Neuron (in vitro differentiated cells): ENCODE measurements around the gene TMEM236.
A peak's percentile ranks its signal among the peaks of the same experiment; 100 is the strongest.
"Not testable (repeated sequence)": the region's sequence is repeated elsewhere in the genome, so short reads cannot be mapped to it uniquely, and the experiment has no call there.

Source experiments
- H2AFZ ChIP-seq: one replicate; pipeline ENCODE4 v1.6.1; 2013; ENCODE audit warnings: low read depth, mild to moderate bottlenecking, inconsistent platforms, low read length, moderate library complexity
- H3K27me3 ChIP-seq: one replicate; pipeline ENCODE4 v1.6.1; 2013; ENCODE audit warnings: low read length; ENCODE audit not compliant: insufficient read depth
- H3K36me3 ChIP-seq: one replicate; pipeline ENCODE4 v1.6.1; 2013; ENCODE audit warnings: low read length; ENCODE audit not compliant: insufficient read depth
- H3K4me1 ChIP-seq: one replicate; pipeline ENCODE4 v1.6.1; 2013; ENCODE audit warnings: low read length; ENCODE audit not compliant: insufficient read depth
- H3K4me3 ChIP-seq: 2 replicates; pipeline ENCODE4 v1.5.1; 2013; ENCODE audit warnings: mild to moderate bottlenecking, low read length, moderate library complexity
- H3K9me3 ChIP-seq: one replicate; pipeline ENCODE4 v1.6.1; 2013; ENCODE audit warnings: low read length

Gene TMEM236

GRCh38 chr10:17751781-17752445 lies at the start of gene TMEM236:
Gene TMEM236, plus strand, starts transcription at chr10:17752201. Its CDS starts 95 bp downstream, at chr10:17752296.
- H3K27me3 ChIP-seq = no peaks in the 10 kb centered on the region
- no peaks in the 10 kb centered on the region for H3K9me3 ChIP-seq
- no peaks in the 10 kb centered on the region for H3K4me1 ChIP-seq
- H3K36me3 ChIP-seq = no peaks in the 10 kb centered on the region
- no peak within 1 kb of the TSS for H3K4me3 ChIP-seq
- no peak within 1 kb of the TSS for H2AFZ ChIP-seq

DNA sequence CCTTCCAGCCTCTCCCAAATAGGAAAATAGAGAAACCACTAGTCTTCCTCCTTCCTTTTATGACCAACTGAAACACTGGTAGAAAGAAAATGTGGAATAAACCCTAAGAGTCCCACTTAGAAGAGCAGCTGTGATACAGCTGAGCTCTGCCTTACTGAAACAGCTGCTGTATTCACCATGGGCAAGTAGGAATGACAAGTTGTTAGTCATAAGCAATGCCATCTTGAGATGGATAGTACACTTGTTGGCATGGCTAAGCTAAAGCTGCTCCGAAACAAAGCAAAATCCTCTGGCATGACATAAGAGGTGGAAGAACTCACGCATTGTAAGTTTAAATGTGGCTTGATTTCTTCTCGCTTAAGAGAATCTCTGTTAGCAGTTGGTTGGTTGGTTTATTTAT lies 48.3 kb upstream of the TMEM236 start:
- H3K4me3 ChIP-seq = no peak overlapping the region
- H2AFZ ChIP-seq = no peak overlapping the region
- no peaks in the 10 kb centered on the region for H3K27me3 ChIP-seq
- no peaks in the 10 kb centered on the region for H3K9me3 ChIP-seq
- peaks cover 37% of the 10 kb centered on the region for H3K36me3 ChIP-seq
- H3K4me1 ChIP-seq = no peaks in the 10 kb centered on the region

GRCh38 chr10:17708821-17709220 lies 43.2 kb upstream of the TMEM236 start:
- H3K36me3 ChIP-seq = peaks cover 45% of the 10 kb centered on the region
- no peak overlapping the region for H2AFZ ChIP-seq
- H3K4me1 ChIP-seq = peaks cover 9% of the 10 kb centered on the region
- H3K4me3 ChIP-seq = no peak overlapping the region
- H3K9me3 ChIP-seq = no peaks in the 10 kb centered on the region
- no peaks in the 10 kb centered on the region for H3K27me3 ChIP-seq

DNA sequence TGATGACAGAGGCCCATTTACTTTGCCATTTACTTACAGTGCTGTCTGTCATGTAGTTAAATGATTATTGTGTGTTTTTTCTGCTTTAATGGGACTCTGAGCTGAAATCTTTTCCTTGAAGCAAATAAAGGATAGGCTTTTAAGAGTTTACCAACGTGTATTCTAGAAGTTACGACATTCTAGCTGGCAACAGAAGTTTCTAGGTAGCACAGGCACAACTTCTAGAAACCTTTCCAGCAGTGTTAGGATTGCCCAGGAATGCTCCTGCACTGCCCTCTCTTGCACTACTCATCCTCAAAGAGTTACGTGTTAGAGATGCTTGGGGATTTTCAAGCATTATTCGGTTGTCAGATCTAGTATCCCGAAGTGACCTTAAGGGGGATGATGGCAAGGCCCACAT lies 42.5 kb upstream of the TMEM236 start:
- Histone ChIP-seq H3K36me3 (peaks cover 47% of the 10 kb centered on the region), H2AFZ (no peak overlapping the region), H3K4me1 (peaks cover 9% of the 10 kb centered on the region), H3K4me3 (no peak overlapping the region), H3K9me3 (no peaks in the 10 kb centered on the region), H3K27me3 (no peaks in the 10 kb centered on the region)

- Histone ChIP-seq H3K4me1 (peaks cover 9% of the 10 kb centered on the region), H2AFZ (no peak overlapping the region), H3K27me3 (no peaks in the 10 kb centered on the region), H3K4me3 (no peak overlapping the region), H3K36me3 (peaks cover 47% of the 10 kb centered on the region), H3K9me3 (no peaks in the 10 kb centered on the region)
These were observed 41.8 kb upstream of the TMEM236 start for GRCh38 chr10:17710181-17710580.

DNA sequence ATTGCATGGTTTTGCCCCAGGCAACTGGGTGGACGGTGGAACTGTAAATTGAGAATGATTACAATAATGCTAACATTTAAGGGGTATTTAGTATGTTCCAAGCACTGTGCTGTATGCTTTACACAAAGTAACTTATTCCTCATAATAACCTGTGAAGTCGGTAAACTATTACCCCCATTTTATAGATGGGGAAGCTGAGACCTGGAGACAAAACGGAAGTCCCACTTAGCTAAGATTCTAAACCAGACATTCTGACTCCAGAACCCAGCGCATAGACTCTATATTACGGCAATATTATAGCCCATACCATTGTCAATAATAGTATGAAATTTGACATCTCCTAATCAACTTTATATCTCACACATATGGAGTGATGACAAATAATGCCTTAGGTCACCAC lies 39.9 kb upstream of the TMEM236 start:
- Histone ChIP-seq H3K4me1 (peaks cover 9% of the 10 kb centered on the region), H3K9me3 (no peaks in the 10 kb centered on the region), H2AFZ (no peak overlapping the region), H3K27me3 (no peaks in the 10 kb centered on the region), H3K4me3 (peak overlapping the region; percentile 54), H3K36me3 (peaks cover 47% of the 10 kb centered on the region)

DNA sequence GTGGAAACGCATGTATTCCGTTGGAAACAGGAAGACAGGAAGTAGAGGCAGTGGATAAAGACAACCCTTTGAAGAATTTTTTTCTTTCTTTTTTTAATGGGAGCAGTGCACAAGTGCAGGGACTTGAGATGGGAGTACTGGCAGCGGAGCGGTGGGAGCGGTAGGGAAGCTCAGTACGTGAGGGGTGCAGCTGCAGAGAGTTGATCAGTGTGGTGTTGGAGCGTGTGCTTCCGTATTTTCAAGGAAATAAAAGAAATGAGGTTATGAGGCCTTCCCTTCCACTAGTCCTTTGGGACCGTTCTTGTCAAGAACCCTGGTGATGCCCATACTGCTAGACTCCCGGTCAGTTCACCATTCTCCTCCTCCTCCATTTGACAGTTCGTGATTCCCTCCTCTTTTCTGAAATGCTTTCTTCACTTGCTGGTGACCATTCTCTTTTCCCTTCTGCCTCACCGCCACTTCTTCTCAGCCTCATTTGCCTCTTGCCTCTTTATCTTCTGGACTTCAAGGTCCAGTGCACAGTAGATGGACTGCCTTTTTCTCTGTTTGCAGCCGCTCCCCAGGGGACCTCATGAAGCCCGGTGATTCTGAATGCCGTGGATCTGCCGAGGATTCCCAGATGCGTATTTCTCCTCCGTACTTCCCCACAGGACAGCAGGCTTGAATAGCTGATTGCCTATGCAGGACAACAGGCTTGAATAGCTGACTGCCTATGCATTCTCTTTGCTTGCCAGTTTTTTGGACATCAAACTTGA lies 39.1 kb upstream of the TMEM236 start:
- H3K4me1 ChIP-seq = peaks cover 9% of the 10 kb centered on the region
- no peaks in the 10 kb centered on the region for H3K9me3 ChIP-seq
- no peak overlapping the region for H2AFZ ChIP-seq
- H3K36me3 ChIP-seq = peaks cover 44% of the 10 kb centered on the region
- peak overlapping the region; percentile 54 for H3K4me3 ChIP-seq
- H3K27me3 ChIP-seq = no peaks in the 10 kb centered on the region

DNA sequence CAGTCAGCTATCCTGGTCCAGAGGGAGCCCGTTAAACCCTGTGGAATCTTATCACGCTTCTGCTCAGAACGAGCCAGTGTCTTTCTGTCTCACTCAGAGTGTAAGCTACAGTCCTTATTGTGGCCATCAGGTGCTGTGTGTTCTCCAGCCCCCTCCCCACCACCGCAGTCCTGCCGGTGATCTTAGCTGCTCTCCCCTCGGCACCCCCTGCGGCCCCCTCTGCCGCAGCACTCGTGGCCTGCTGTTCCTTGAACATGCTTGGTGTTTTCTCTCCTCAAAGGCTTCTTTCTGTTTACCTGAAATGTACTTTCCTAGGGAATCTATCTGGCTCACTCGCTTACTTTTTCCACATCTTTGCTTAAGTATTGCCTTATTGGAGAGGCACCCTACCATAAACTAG lies 38.2 kb upstream of the TMEM236 start:
- no peak overlapping the region for H3K4me3 ChIP-seq
- no peaks in the 10 kb centered on the region for H3K9me3 ChIP-seq
- peaks cover 9% of the 10 kb centered on the region for H3K4me1 ChIP-seq
- no peak overlapping the region for H2AFZ ChIP-seq
- peaks cover 37% of the 10 kb centered on the region for H3K36me3 ChIP-seq
- no peaks in the 10 kb centered on the region for H3K27me3 ChIP-seq

GRCh38 chr10:17716161-17716560 lies 35.8 kb upstream of the TMEM236 start:
- no peak overlapping the region for H2AFZ ChIP-seq
- peaks cover 9% of the 10 kb centered on the region for H3K4me1 ChIP-seq
- H3K4me3 ChIP-seq = no peak overlapping the region
- no peaks in the 10 kb centered on the region for H3K9me3 ChIP-seq
- peaks cover 25% of the 10 kb centered on the region for H3K36me3 ChIP-seq
- no peaks in the 10 kb centered on the region for H3K27me3 ChIP-seq

DNA sequence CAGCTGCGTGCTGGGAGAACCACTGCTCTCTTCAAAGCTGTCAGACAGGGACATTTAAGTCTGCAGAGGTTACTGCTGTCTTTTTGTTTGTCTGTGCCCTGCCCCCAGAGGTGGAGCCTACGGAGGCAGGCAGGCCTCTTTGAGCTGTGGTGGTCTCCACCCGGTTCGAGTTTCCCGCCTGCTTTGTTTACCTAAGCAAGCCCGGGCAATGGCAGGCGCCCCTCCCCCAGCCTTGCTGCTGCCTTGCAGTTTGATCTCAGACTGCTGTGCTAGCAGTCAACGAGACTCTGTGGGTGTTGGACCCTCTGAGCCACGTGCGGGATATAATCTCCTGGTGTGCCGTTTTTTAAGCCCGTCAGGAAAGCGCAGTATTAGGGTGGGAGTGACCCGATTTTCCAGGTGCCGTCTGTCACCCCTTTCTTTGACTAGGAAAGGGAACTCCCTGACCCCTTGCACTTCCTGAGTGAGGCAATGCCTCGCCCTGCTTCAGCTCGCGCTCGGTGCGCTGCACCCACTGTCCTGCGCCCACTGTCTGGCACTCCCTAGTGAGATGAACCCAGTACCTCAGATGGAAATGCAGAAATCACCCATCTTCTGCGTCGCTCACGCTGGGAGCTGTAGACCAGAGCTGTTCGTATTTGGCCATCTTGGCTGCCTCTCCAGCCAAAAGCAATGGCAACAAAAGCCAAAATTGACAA lies 29.5 kb upstream of the TMEM236 start:
- H3K4me1 ChIP-seq, H3K9me3 ChIP-seq, H3K27me3 ChIP-seq, H2AFZ ChIP-seq, H3K36me3 ChIP-seq, H3K4me3 ChIP-seq: not testable (repeated sequence)

- no peak overlapping the region for H3K4me3 ChIP-seq
- H3K27me3 ChIP-seq = no peaks in the 10 kb centered on the region
- no peaks in the 10 kb centered on the region for H3K9me3 ChIP-seq
- no peaks in the 10 kb centered on the region for H3K4me1 ChIP-seq
- no peaks in the 10 kb centered on the region for H3K36me3 ChIP-seq
- no peak overlapping the region for H2AFZ ChIP-seq
These were observed 26.3 kb upstream of the TMEM236 start for GRCh38 chr10:17725703-17726102.

DNA sequence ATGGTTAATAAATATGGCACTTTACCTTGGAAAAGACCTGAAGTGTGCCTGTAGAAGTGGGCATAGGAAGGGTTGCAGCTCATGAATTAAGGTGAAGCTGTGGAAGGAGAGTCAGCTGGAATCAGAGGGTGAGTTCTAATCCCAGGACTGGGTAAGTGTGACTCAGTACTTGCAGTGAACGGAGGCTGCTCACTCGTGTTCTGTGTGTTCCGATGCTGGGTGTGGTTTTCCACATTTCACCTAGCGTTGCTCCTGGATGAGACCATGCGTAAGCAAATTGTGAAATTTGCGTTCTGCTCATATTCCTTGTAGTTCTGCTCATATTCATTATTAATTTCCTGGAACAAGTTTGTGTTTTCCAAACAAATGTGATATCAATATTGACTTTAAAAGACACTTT lies 22.4 kb upstream of the TMEM236 start:
- no peaks in the 10 kb centered on the region for H3K27me3 ChIP-seq
- H3K9me3 ChIP-seq = no peaks in the 10 kb centered on the region
- H3K4me1 ChIP-seq = no peaks in the 10 kb centered on the region
- no peak overlapping the region for H2AFZ ChIP-seq
- no peak overlapping the region for H3K4me3 ChIP-seq
- no peaks in the 10 kb centered on the region for H3K36me3 ChIP-seq

DNA sequence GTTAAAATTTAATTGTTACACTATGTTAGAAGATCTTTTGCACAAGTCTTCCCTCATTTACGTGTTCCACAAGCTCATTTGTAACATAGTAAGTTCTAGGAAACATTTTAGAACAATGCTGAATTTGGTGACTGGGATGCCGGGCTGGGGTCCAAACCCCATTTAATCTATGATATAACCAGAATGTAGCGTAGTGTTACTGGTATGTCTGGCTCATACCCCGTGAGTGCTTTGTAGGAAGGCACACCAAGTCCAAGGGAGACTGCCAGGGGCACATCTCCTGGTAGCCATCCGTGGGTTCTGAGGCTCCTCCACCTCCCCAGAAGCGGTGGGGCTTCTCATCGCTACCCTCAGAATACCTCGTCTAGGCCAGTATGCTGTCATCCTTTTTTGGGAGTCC lies 21.3 kb upstream of the TMEM236 start:
- Histone ChIP-seq H3K36me3 (no peaks in the 10 kb centered on the region), H3K9me3 (no peaks in the 10 kb centered on the region), H2AFZ (no peak overlapping the region), H3K4me3 (no peak overlapping the region), H3K4me1 (no peaks in the 10 kb centered on the region), H3K27me3 (no peaks in the 10 kb centered on the region)
